ENCODE data around the gene AFDN. TPM values are rescaled to one million over a fixed set of nuclear protein-coding genes. Genes with fewer than 3 reads are reported as not detected.

Gene AFDN, protein sequence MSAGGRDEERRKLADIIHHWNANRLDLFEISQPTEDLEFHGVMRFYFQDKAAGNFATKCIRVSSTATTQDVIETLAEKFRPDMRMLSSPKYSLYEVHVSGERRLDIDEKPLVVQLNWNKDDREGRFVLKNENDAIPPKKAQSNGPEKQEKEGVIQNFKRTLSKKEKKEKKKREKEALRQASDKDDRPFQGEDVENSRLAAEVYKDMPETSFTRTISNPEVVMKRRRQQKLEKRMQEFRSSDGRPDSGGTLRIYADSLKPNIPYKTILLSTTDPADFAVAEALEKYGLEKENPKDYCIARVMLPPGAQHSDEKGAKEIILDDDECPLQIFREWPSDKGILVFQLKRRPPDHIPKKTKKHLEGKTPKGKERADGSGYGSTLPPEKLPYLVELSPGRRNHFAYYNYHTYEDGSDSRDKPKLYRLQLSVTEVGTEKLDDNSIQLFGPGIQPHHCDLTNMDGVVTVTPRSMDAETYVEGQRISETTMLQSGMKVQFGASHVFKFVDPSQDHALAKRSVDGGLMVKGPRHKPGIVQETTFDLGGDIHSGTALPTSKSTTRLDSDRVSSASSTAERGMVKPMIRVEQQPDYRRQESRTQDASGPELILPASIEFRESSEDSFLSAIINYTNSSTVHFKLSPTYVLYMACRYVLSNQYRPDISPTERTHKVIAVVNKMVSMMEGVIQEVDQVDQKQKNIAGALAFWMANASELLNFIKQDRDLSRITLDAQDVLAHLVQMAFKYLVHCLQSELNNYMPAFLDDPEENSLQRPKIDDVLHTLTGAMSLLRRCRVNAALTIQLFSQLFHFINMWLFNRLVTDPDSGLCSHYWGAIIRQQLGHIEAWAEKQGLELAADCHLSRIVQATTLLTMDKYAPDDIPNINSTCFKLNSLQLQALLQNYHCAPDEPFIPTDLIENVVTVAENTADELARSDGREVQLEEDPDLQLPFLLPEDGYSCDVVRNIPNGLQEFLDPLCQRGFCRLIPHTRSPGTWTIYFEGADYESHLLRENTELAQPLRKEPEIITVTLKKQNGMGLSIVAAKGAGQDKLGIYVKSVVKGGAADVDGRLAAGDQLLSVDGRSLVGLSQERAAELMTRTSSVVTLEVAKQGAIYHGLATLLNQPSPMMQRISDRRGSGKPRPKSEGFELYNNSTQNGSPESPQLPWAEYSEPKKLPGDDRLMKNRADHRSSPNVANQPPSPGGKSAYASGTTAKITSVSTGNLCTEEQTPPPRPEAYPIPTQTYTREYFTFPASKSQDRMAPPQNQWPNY (N-terminal part only)
- 14.7 to 22.6 TPM (median 19.2 TPM) in 5 replicates for total RNA-seq (2022; extraction: Qiagen RNA extraction)

DNA sequence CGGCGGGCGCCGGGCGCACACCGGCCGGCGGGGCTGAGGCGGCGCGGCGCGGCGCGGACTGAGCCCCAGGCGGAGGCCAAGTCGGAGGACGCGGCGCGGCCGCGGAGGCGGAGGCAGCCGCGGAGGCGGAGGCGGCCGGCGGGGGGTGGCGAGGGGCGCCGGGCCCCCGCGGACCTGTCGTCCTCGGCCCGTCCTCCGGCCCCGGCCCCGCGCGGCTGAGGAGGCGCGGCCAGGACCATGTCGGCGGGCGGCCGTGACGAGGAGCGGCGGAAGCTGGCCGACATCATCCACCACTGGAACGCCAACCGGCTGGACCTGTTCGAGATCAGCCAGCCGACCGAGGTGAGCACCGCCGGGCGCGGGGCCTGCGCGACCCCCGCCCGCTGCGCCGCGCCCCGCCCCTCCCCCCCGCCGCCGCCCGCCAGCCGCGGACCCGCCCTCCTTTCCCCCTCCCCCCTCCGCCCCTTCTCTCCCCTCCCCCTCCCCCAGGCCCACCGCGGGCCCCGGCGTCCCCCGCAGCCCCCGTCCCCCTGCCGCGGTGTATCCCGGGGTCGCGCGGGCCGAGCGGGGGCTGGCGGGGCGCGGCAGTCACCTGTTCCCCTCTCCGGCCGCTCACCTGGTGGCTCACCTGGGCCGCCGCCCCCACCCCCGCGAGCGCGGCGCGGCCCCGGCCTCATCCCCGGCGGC lies at the start of gene AFDN:
TSS of gene AFDN (plus strand) at position 16 of the 687 bp plus-strand sequence. CDS start at position 238, 222 bp downstream.

DNA sequence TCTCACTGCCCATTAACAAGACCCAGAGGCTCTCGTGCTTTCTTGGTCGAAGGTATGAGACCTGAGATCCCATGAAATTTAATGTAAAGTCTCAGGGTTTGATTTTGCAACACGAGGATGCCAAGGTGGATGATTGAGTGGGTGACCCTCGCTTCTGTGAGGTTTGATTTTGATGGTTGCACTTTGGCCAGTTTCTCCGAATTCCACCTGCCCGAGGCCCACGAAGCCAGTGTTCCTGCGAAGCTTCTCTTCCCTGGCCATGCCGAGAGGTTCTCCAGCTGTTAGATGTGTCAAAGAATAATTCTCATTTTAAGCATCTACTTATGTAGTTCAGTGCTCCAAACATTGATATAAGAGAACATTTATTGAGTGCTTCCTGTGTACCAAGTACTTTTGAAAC lies 170.9 kb downstream of the AFDN start, which contains the start of gene KIF25:
TSS of gene KIF25 (plus strand) at position 30 of the 400 bp plus-strand sequence. CDS start 31,915 bp downstream, outside the sequence.

Other genes starting within 250 kb of the AFDN start
- gene KIF25, start 170.8 kb downstream of the AFDN start, total RNA-seq (2022; extraction: Qiagen RNA extraction): 0.03 to 0.14 TPM (median 0.09 TPM) in 4 of 5 replicates, not detected in the other

All from A549 treated with Hydrocortisone at 1 μM for 4 hours (cell line).